Activated naive CD8-positive, alpha-beta T cell treated with anti-CD3 and anti-CD28 coated beads for 36 hours (primary cell): ENCODE measurements around the gene RASD2. TPM values are rescaled to one million over a fixed set of nuclear protein-coding genes. Genes with fewer than 3 reads are reported as not detected.

Experiments
- DNase-seq: peaks from one replicate; pipeline ENCODE4 v3.0.0; 2021
- H3K27ac Mint-ChIP-seq: one replicate; pipeline ENCODE4 v1.8.0; 2022; ENCODE audit warnings: mild to moderate bottlenecking, moderate library complexity, mixed read lengths
- H3K27me3 Mint-ChIP-seq: one replicate; pipeline ENCODE4 v1.8.0; 2022; ENCODE audit warnings: mild to moderate bottlenecking, mixed read lengths
- H3K36me3 Mint-ChIP-seq: one replicate; pipeline ENCODE4 v1.8.0; 2021; ENCODE audit warnings: mild to moderate bottlenecking, mixed read lengths
- H3K4me1 Mint-ChIP-seq: one replicate; pipeline ENCODE4 v1.8.0; 2021; ENCODE audit warnings: mixed read lengths
- H3K4me3 Mint-ChIP-seq: one replicate; pipeline ENCODE4 v1.8.0; 2022; ENCODE audit warnings: mild to moderate bottlenecking, moderate library complexity, mixed read lengths
- H3K9me3 Mint-ChIP-seq: one replicate; pipeline ENCODE4 v1.8.0; 2022; ENCODE audit warnings: mixed read lengths
- total RNA-seq, 2 experiments: library from RNA; stranded (reverse); gene quantifications; one replicate each; pipeline ENCODE4 v1.2.3, GENCODE V29; 2021

Gene RASD2
- total RNA-seq, 2 experiments from 2014 or later: 0.06 to 0.16 TPM

DNA sequence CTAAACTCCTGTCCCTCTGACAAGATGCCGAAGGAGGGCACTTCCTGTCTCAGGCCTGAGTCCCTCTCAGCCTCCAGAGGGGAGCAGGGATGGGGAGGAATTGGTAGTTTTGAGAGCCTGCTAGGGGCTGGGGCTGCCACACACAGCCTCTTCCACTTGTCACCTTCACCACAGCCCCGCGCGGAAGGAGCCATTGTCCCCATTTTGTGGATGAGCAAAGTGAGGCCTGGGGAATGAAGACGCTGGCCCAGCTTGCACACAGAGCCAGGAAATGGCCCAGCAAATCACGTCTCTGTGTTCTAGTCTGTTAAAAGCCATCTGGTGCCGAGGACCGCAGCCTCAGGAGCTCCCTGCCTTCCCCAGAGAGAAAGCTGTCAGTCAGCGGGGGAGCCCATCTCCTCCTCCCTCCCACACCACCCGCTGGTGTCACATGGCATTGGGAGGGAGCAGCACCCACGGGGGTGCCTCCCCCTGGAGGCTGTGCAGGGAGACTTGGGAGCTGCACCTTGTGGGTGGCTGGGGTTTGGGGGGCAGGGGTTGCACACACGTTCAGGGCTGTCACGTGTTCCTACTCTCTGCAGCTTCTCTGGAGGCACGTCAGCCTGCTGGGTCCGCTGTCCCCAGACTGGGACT, 34.6 kb downstream of the RASD2 start:
- H3K27ac Mint-ChIP-seq: no peak overlapping the region
- peaks cover 5% of the 10 kb centered on the region for H3K27me3 Mint-ChIP-seq
- H3K9me3 Mint-ChIP-seq: no peaks in the 10 kb centered on the region
- H3K4me3 Mint-ChIP-seq: no peak overlapping the region
- H3K36me3 Mint-ChIP-seq: no peaks in the 10 kb centered on the region
- peak; percentile 14 for DNase-seq
- H3K4me1 Mint-ChIP-seq: no peaks in the 10 kb centered on the region

DNA sequence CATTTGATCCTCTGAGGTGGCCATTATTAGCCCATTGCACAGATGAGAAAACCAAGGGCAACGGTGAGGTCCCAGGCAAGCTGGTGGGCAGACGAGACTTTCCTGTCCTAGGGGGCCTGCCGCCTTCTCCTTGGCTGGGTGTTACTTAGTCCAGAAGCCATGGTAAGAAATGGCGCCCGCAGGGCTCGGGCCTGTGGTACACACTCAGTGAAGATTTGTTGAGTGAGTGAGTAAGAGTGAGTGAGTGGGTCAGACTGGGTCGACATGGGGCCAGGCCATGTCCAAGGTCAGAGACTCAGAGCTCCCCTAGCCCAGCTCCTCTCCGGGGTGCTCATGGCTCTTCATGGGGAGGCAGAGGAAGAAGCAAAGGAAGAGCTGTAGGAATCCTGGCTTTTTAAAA, 36.0 kb downstream of the RASD2 start:
- no peak overlapping the region for H3K4me3 Mint-ChIP-seq
- no peak overlapping the region for H3K27ac Mint-ChIP-seq
- H3K36me3 Mint-ChIP-seq: no peaks in the 10 kb centered on the region
- H3K4me1 Mint-ChIP-seq: no peaks in the 10 kb centered on the region
- DNase-seq: no peak
- H3K9me3 Mint-ChIP-seq: no peaks in the 10 kb centered on the region
- peaks cover 5% of the 10 kb centered on the region for H3K27me3 Mint-ChIP-seq

DNA sequence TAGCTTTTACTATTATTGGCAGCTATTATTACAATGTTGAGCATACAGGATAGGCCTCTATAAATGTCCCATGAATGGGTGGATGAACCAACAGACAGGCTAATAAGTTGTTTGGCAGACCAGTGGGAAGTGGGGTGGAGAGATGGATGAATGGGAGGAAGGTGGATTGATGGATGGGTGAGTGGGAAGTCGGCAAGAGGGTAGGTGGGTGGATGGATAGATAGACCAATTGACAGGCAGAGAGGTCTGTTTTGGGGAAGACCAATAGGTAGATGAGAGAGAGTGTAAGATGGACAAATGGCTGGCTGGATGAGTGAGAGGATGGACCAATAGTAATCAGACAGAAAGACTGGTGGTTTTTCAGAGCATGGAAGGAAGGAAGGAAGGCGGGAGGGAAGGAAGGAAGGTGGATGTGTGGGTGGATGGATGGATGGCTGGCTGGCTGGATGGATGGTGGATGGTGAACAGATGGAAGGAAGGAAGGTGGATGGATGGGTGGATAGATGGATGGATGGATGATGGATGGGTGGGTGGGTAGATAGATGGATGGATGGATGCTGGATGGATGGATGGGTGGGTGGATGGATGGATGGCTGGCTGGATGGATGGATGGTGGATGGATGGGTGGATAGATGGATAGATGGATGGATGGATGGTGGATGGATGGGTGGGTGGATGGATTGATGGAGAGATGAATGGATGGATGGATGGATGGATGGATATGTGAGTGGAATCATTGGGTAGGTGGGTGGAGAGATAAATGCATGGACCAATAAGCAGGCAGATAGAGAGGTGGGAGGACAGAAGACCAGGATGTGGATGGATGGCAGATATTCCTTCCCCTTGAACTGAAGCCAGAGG, 37.4 kb downstream of the RASD2 start:
- H3K27ac Mint-ChIP-seq: no peak overlapping the region
- no peaks in the 10 kb centered on the region for H3K36me3 Mint-ChIP-seq
- DNase-seq: no peak
- no peak overlapping the region for H3K4me3 Mint-ChIP-seq
- peaks cover 6% of the 10 kb centered on the region for H3K27me3 Mint-ChIP-seq
- no peaks in the 10 kb centered on the region for H3K4me1 Mint-ChIP-seq
- no peaks in the 10 kb centered on the region for H3K9me3 Mint-ChIP-seq

DNA sequence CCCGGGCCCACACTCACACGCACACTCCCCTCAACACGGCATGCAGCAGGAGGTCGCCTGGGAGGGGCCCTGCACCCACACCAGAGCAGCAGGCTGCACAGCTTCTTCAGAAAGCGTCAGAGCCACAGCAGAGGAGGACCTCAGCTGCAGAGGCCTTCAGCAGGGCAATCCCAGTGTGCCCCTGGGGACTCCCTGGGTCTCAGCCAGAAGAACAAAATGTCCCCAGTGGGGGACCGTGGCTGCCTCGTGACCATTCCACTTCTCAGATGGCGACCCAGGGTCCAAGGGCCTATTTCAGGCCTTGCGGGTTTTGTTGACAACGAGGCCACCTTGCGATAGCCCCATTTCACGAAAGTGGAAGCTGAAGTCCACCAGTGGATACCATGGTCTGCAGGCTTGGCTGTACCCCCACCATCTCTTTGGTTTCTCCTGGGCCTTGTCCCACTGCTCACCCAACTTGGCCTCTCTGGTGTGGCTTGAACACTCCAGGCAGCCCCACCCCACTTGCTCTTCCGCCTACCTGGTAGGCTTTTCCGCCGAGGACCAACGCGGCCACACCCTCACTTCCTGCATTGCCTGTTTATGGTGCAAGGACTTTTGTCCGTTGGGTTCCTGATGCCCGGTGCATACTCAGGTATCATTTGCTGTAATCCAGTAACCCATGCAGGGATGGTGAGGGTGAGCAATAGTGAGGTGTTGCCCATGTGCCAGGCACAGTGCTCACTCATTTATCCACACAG, 38.4 kb downstream of the RASD2 start:
- no peaks in the 10 kb centered on the region for H3K36me3 Mint-ChIP-seq
- H3K4me1 Mint-ChIP-seq: no peaks in the 10 kb centered on the region
- no peaks in the 10 kb centered on the region for H3K9me3 Mint-ChIP-seq
- no peak overlapping the region for H3K27ac Mint-ChIP-seq
- no peak for DNase-seq
- H3K4me3 Mint-ChIP-seq: no peak overlapping the region
- H3K27me3 Mint-ChIP-seq: peaks cover 9% of the 10 kb centered on the region

DNA sequence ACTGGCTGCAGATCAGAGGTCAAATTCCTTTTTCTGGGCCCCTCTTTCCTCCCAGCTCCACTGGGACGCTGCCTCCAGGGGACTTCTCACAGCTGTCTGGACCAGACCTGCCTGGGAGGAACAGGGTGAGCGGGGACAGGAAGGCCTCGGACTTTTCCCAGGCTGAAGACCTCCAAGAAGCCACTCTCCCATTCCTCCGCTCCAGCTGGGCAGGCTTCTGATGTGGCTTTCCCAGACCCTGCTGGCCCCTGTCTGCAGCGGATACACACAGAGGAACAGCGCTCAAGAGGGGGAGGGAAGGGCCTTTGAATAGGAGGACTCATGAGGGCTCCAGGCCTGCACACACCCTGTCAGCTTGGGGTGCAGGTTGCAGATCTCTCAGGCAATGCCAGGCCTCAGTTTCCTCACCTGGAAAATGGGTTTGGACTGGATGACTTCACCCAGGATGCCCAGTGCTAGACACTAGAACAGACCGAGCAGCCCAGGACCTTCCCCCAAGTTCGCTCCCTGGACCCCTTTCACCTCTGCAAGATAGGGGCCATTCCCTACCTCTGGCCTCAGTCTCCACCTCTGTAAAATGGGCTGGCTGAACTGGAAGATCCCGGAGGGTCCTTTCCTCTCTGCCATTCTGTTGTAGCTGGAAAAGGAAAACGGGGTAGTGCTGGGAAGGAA, 39.9 kb downstream of the RASD2 start:
- H3K9me3 Mint-ChIP-seq: no peaks in the 10 kb centered on the region
- no peak overlapping the region for H3K27ac Mint-ChIP-seq
- no peaks in the 10 kb centered on the region for H3K4me1 Mint-ChIP-seq
- H3K4me3 Mint-ChIP-seq: no peak overlapping the region
- H3K27me3 Mint-ChIP-seq: peaks cover 4% of the 10 kb centered on the region
- no peaks in the 10 kb centered on the region for H3K36me3 Mint-ChIP-seq
- no peak for DNase-seq

DNA sequence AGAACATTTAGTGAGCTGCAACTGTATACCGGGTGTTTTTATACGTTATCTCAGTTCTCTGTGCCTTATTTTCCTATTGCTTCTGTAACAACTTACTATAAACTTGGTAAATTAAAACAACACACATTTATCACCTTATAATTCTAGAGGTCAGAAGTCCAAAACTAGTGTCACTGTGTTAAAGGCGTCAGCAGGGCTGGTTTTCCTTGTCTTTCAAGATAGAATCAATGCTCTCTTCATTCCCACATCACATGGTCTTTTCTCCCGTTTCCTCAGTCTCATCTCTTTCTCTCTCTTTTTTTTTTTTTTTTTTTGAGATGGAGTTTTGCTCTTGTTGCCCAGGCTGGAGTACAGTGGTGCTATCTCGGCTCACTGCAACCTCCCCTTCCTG, 40.4 kb downstream of the RASD2 start:
- Mint-ChIP-seq H3K4me1 (no peaks in the 10 kb centered on the region), H3K9me3 (no peaks in the 10 kb centered on the region), H3K4me3 (no peak overlapping the region), H3K27me3 (peaks cover 4% of the 10 kb centered on the region), H3K27ac (no peak overlapping the region), H3K36me3 (no peaks in the 10 kb centered on the region)
- DNase-seq: no peak

DNA sequence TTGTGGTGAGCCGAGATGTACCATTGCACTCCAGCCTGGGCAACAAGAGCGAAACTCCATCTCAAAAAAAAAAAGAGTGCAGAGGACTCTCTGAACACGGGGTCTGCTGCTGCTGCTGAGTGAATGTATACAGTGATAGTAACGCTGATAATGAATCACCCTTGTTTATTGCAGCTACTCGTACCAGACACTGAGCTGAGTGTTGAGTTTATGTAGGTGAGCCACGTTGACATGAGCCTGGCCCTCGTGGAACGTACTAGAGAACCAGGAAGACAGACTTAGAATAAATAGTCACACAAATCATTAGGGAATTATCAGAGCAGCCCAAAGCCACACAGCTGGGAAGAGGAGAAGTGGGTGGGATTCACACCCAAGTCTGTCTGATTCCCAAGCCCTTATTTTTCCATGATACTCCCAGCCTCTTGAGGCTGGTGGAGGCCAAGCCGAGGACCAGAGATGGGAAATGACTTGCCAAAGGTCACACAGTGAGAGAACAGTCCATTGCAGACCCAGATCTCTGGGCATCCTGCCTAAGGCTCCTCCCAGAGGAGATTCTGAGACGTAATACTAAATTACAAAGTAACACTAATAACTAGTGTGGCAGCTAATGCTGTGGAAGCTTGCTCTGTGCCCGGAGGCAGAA, 41.7 kb downstream of the RASD2 start:
- Mint-ChIP-seq H3K36me3 (no peaks in the 10 kb centered on the region), H3K27ac (no peak overlapping the region), H3K27me3 (peaks cover 4% of the 10 kb centered on the region), H3K9me3 (no peaks in the 10 kb centered on the region), H3K4me3 (no peak overlapping the region), H3K4me1 (no peaks in the 10 kb centered on the region)
- DNase-seq: no peak

DNA sequence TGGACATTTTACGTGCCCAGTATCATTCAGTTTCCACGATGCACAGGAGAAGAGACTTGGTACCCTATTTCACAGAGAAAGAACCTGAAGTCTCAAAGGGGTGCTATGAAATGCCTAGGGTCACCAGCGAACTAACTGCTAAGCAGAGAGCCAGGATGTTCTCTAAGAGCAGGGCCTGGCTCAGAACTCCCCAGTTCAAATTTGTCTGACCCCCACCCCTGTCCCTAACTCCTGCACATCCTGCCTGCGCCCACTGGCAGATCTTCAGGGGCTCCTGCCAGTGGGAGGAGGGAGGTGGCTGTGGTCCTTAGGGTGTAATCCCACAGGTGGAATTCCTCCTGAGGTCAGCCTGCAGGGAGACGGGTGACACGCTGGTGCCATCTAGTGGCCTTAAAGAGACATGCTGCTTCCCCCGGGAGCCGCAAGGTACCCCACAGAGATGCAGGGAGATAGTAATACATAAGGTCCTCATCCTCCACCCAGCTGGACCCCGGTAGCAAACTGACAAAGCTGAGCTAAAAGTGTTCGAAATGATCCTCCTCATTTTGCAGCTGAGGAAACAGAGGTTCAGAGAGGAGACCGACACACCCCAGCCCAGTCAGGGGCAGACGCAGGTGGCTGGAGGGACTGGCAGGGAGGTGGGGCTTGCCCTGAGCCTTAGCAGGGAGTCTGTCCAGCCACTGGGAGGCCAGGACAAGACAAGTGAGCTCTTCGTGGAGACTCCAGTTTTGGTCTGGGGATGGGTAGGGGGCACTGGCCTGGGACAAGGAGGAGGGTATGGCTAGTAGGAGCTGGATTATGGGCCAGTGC, 42.4 kb downstream of the RASD2 start:
- H3K9me3 Mint-ChIP-seq: no peaks in the 10 kb centered on the region
- no peaks in the 10 kb centered on the region for H3K4me1 Mint-ChIP-seq
- peaks cover 4% of the 10 kb centered on the region for H3K27me3 Mint-ChIP-seq
- no peak overlapping the region for H3K4me3 Mint-ChIP-seq
- DNase-seq: peak; percentile 38
- no peak overlapping the region for H3K27ac Mint-ChIP-seq
- H3K36me3 Mint-ChIP-seq: no peaks in the 10 kb centered on the region

DNA sequence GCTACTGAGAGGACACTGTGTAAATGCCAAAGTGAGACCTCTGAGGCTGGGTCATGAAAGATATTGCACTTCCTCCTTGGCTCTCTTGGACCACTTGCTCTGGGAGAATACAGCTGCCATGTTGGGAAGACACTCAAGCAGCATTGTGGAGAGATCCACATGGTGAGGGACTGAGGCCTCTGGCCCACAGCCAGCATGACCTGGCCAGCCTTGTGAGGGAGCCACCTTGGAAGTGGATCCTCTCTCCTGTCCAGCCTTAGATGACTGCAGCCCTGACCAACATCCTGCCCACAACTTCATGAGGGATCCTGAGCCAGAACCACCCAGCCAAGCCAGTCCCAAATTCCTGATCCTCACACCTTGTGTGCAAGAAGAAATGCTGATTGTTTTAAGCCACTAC, 46.1 kb downstream of the RASD2 start:
- Mint-ChIP-seq H3K27me3 (peaks cover 4% of the 10 kb centered on the region), H3K4me3 (no peak overlapping the region), H3K27ac (no peak overlapping the region), H3K36me3 (no peaks in the 10 kb centered on the region), H3K9me3 (no peaks in the 10 kb centered on the region), H3K4me1 (no peaks in the 10 kb centered on the region)
- DNase-seq: no peak

DNA sequence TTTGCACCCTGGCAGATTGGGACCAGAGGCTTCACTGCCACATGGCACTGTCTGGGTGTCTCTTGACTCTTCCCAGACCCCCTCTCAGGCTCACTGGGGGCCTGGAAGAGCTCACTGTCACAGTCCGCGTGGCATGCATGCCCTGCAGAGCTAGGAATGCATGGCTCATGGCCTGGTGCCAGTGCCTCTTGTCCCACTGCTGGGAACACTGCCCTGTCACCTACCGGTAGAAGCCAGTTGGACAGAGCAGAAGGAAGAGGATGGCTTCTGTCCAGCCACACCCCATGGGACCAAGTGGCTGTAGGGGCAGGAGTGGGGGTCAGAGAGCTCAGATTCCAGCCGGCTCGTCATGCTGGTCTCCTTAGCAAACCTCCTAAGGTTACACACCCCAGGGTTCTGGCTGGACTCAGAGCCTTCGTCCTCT, 46.8 kb downstream of the RASD2 start:
- no peaks in the 10 kb centered on the region for H3K36me3 Mint-ChIP-seq
- H3K4me3 Mint-ChIP-seq: no peak overlapping the region
- no peaks in the 10 kb centered on the region for H3K4me1 Mint-ChIP-seq
- no peak for DNase-seq
- no peaks in the 10 kb centered on the region for H3K9me3 Mint-ChIP-seq
- H3K27me3 Mint-ChIP-seq: peaks cover 4% of the 10 kb centered on the region
- H3K27ac Mint-ChIP-seq: no peak overlapping the region

DNA sequence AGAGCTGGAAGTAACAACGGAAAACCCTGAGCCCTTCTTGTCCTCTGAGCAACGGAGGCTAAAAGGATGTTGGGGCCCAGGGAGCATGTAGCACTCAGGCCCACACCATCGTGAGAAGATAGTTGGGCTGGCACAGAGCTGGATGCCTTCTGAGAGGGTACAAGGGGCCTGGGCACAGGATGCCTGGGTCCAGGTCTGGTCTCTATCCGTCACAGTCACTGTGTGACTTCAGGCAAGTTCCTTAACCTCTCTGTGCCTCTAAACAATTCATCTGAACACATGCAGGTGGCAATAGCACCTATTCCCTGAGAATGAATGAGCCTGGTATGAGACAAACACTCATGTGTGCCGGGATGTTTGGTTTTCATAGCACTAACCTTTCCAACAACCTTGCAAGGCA, 47.3 kb downstream of the RASD2 start:
- Mint-ChIP-seq H3K4me3 (no peak overlapping the region), H3K36me3 (no peaks in the 10 kb centered on the region), H3K4me1 (no peaks in the 10 kb centered on the region), H3K27me3 (peaks cover 5% of the 10 kb centered on the region), H3K9me3 (no peaks in the 10 kb centered on the region), H3K27ac (no peak overlapping the region)
- no peak for DNase-seq

DNA sequence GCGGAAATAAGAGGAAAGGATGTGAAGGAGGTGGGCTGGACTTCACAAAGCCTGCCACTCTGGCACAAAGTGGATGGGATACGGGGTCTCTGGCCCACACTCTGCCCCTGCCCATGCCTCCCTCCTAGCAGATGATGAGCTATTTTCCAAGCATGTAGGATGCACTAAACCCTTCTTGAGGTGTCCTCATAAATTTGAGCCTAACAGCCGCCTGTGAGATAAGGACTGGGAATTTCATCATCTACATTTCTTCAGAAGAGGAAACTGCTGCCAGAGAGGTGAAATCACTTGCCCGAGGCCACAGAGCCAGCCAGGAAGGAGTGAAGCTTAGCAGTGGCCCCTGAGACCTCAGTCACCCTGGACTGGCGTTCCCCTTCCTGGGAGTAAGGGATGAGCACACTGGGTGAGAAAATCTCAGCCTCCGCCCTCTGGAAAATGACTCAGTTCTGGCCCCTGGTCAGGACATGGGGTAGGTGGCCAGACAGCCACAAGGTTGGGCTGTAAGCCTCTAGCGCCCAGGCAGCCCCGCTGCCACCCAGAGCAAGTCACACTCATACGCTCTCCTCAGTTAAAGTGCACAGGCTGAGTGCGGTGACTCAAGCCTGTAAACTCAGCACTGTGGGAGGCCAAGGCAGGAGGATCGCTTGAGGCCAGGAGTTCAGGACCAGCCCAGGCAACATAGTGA, 48.6 kb downstream of the RASD2 start:
- Mint-ChIP-seq H3K9me3 (no peaks in the 10 kb centered on the region), H3K4me3 (no peak overlapping the region), H3K36me3 (no peaks in the 10 kb centered on the region), H3K4me1 (no peaks in the 10 kb centered on the region), H3K27me3 (peaks cover 5% of the 10 kb centered on the region), H3K27ac (no peak overlapping the region)
- DNase-seq: no peak

DNA sequence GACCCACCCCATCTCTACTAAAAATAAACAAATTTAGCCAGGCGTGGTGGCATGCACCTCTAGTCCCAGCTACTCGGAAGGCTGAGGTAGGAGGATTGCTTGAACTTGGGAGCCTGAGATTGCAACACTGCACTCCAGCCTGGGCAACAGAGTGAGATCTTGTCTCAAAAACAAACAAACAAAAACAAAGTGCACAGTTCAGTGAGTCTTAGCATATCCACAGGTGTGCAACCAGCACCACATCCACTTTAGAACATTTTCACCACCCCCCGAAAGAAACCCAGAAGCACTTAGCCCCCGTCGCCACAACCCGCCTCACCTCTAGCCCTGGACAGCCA, 49.1 kb downstream of the RASD2 start:
- Mint-ChIP-seq H3K4me1 (no peaks in the 10 kb centered on the region), H3K27me3 (peaks cover 5% of the 10 kb centered on the region), H3K9me3 (no peaks in the 10 kb centered on the region), H3K27ac (no peak overlapping the region), H3K36me3 (no peaks in the 10 kb centered on the region), H3K4me3 (no peak overlapping the region)
- no peak for DNase-seq
